ENCODE measurements around the gene ELK4.

DNA sequence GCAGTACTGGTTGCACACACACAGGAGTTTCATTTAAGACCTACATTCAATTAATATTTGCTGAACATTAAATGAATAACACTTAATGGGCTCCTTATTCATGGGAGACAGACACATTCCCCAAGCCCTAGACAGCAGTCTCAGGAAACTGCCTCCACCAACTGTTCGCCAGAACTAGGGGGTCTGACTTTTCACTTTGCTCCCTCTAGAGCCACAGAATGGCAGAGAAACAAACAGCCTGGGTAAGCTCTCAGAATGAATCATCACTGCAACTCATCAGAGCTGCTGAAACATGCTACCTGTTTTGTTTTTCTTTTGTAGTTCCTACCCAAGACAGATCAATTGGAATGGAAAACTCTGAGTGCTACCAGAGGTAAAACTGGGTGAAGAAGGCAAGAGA is 31.7 kb downstream of the ELK4 start:
- TF ChIP-seq, protein P1, sequence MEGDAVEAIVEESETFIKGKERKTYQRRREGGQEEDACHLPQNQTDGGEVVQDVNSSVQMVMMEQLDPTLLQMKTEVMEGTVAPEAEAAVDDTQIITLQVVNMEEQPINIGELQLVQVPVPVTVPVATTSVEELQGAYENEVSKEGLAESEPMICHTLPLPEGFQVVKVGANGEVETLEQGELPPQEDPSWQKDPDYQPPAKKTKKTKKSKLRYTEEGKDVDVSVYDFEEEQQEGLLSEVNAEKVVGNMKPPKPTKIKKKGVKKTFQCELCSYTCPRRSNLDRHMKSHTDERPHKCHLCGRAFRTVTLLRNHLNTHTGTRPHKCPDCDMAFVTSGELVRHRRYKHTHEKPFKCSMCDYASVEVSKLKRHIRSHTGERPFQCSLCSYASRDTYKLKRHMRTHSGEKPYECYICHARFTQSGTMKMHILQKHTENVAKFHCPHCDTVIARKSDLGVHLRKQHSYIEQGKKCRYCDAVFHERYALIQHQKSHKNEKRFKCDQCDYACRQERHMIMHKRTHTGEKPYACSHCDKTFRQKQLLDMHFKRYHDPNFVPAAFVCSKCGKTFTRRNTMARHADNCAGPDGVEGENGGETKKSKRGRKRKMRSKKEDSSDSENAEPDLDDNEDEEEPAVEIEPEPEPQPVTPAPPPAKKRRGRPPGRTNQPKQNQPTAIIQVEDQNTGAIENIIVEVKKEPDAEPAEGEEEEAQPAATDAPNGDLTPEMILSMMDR (IDR thresholded peaks at IDR 0.05; ENCODE audit: low read length), result no peak
- TF ChIP-seq EZH2phosphoT487 (IDR thresholded peaks at IDR 0.05; ENCODE audit: low read length), result no peak

Data from MM.1S (cell line).